H9 (cell line): Measurements from ENCODE around the gene PLEKHJ1. TPM values are rescaled to one million over a fixed set of nuclear protein-coding genes. Genes with fewer than 3 reads are reported as not detected.

ENCODE experiments used
- DNase-seq: peaks from one replicate; pipeline ENCODE4 v3.0.0-alpha.2; 2017
- H2AFZ ChIP-seq: one replicate; pipeline ENCODE4 v1.6.1; 2013; ENCODE audit warnings: mild to moderate bottlenecking, low read length, control low read depth, moderate library complexity
- H2AK5ac ChIP-seq: 2 replicates; pipeline ENCODE4 v1.6.1; 2013; ENCODE audit warnings: low read length, control low read depth, mixed read lengths; ENCODE audit not compliant: insufficient read length
- H2BK120ac ChIP-seq: one replicate; pipeline ENCODE4 v1.6.1; 2013; ENCODE audit warnings: low read depth, mild to moderate bottlenecking, low read length, control low read depth, inconsistent platforms; ENCODE audit not compliant: poor library complexity, severe bottlenecking
- H2BK12ac ChIP-seq: 2 replicates; pipeline ENCODE4 v1.6.1; 2013; ENCODE audit warnings: low read length, control low read depth, mixed read lengths, low read depth; ENCODE audit not compliant: insufficient read length
- H2BK15ac ChIP-seq: 2 replicates; pipeline ENCODE4 v1.6.1; 2013; ENCODE audit warnings: low read depth, low read length, control low read depth
- H2BK20ac ChIP-seq: one replicate; pipeline ENCODE4 v1.6.1; 2013; ENCODE audit warnings: low read depth, mild to moderate bottlenecking, low read length, control low read depth, inconsistent platforms; ENCODE audit not compliant: poor library complexity, severe bottlenecking
- H2BK5ac ChIP-seq: 2 replicates; pipeline ENCODE4 v1.6.1; 2013; ENCODE audit warnings: low read length, control low read depth, mixed read lengths; ENCODE audit not compliant: insufficient read length
- H3K14ac ChIP-seq: 2 replicates; pipeline ENCODE4 v1.6.1; 2013; ENCODE audit warnings: low read length, control low read depth; ENCODE audit not compliant: insufficient read depth
- H3K18ac ChIP-seq: 2 replicates; pipeline ENCODE4 v1.6.1; 2013; ENCODE audit warnings: low read depth, mild to moderate bottlenecking, mixed read lengths, low read length, control low read depth; ENCODE audit not compliant: insufficient read length
- H3K23ac ChIP-seq: 2 replicates; pipeline ENCODE4 v1.6.1; 2013; ENCODE audit warnings: low read length, control low read depth, mixed read lengths, low read depth; ENCODE audit not compliant: insufficient read length
- H3K23me2 ChIP-seq: 2 replicates; pipeline ENCODE4 v1.6.1; 2013; ENCODE audit warnings: low read depth, mild to moderate bottlenecking, mixed read lengths, low read length, control low read depth; ENCODE audit not compliant: insufficient read length, poor library complexity, severe bottlenecking
- H3K27ac ChIP-seq: 2 replicates; pipeline ENCODE4 v1.5.1; 2013; ENCODE audit warnings: low read length, control low read depth, mixed read lengths, low read depth; ENCODE audit not compliant: insufficient read length
- H3K27me3 ChIP-seq: 2 replicates; pipeline ENCODE4 v1.6.1; 2013; ENCODE audit warnings: low read length, control low read depth, inconsistent platforms; ENCODE audit not compliant: insufficient read depth
- H3K4ac ChIP-seq: 2 replicates; pipeline ENCODE4 v1.6.1; 2013; ENCODE audit warnings: low read depth, mild to moderate bottlenecking, control low read depth, inconsistent platforms, low read length, moderate library complexity
- H3K4me1 ChIP-seq: 2 replicates; pipeline ENCODE4 v1.6.1; 2013; ENCODE audit warnings: low read length, control low read depth, inconsistent platforms; ENCODE audit not compliant: insufficient read depth
- H3K4me2 ChIP-seq: 2 replicates; pipeline ENCODE4 v1.6.1; 2013; ENCODE audit warnings: low read length, control low read depth, mixed read lengths; ENCODE audit not compliant: insufficient read length, insufficient read depth
- H3K56ac ChIP-seq: 2 replicates; pipeline ENCODE4 v1.6.1; 2013; ENCODE audit warnings: low read depth, mild to moderate bottlenecking, mixed read lengths, low read length, control low read depth; ENCODE audit not compliant: insufficient read length
- H3K79me1 ChIP-seq: 2 replicates; pipeline ENCODE4 v1.6.1; 2013; ENCODE audit warnings: low read depth, mild to moderate bottlenecking, moderate library complexity, low read length, control low read depth, inconsistent platforms; ENCODE audit not compliant: insufficient read depth, poor library complexity, severe bottlenecking
- H3K79me2 ChIP-seq: 2 replicates; pipeline ENCODE4 v1.6.1; 2013; ENCODE audit warnings: low read length, control low read depth, inconsistent platforms; ENCODE audit not compliant: insufficient read depth
- H3K9ac ChIP-seq: 2 replicates; pipeline ENCODE4 v1.6.1; 2013; ENCODE audit warnings: low read length, control low read depth, mixed read lengths; ENCODE audit not compliant: insufficient read length; ENCODE audit errors: extremely low read depth
- H3K9me3 ChIP-seq: one replicate; pipeline ENCODE4 v1.6.1; 2013; ENCODE audit warnings: low read depth, low read length, inconsistent platforms; ENCODE audit not compliant: control insufficient read depth
- H3T11ph ChIP-seq: one replicate; pipeline ENCODE4 v1.6.1; 2013; ENCODE audit warnings: mild to moderate bottlenecking, low read length, control low read depth, inconsistent platforms
- H4K20me1 ChIP-seq: one replicate; pipeline ENCODE4 v1.6.1; 2013; ENCODE audit not compliant: control insufficient read depth, insufficient read length, insufficient read depth
- H4K5ac ChIP-seq: 2 replicates; pipeline ENCODE4 v1.6.1; 2013; ENCODE audit warnings: low read depth, mild to moderate bottlenecking, mixed read lengths, low read length, control low read depth; ENCODE audit not compliant: insufficient read length
- H4K8ac ChIP-seq: replicated peaks from 2 replicates; pipeline ENCODE4 v1.6.1; 2013; ENCODE audit warnings: low read length, control low read depth, mixed read lengths, low read depth; ENCODE audit not compliant: insufficient read length
- H4K91ac ChIP-seq: 2 replicates; pipeline ENCODE4 v1.6.1; 2013; ENCODE audit warnings: low read depth, mild to moderate bottlenecking, moderate library complexity, mixed read lengths, low read length, control low read depth; ENCODE audit not compliant: insufficient read length
- H3K27ac Mint-ChIP-seq, 3 experiments: 2 replicates in 2 of 3; 3 replicates in 1 of 3; pipeline ENCODE4 v1.8.0; 2020 to 2021; ENCODE audit warnings: mixed read lengths in 3 of 3, mild to moderate bottlenecking in 1 of 3, moderate library complexity in 1 of 3
- H3K27me3 Mint-ChIP-seq: 2 replicates; pipeline ENCODE4 v1.8.0; 2021; ENCODE audit warnings: low read depth, mild to moderate bottlenecking, moderate library complexity, mixed read lengths
- H3K36me3 Mint-ChIP-seq, 3 experiments: 2 replicates in 2 of 3; 3 replicates in 1 of 3; pipeline ENCODE4 v1.8.0; 2020 to 2021; ENCODE audit warnings: low read depth in 3 of 3, mixed read lengths in 3 of 3; ENCODE audit not compliant: insufficient read depth in 1 of 3
- H3K4me1 Mint-ChIP-seq, 2 experiments: 2 replicates each; pipeline ENCODE4 v1.8.0; 2020; ENCODE audit warnings: mixed read lengths in 2 of 2
- H3K4me3 Mint-ChIP-seq, 2 experiments: 2 replicates in 1 of 2; 3 replicates in 1 of 2; pipeline ENCODE4 v1.8.0; 2020 to 2021; ENCODE audit warnings: mild to moderate bottlenecking in 2 of 2, mixed read lengths in 2 of 2, moderate library complexity in 1 of 2
- H3K9me3 Mint-ChIP-seq, 2 experiments: 2 replicates in 1 of 2; 3 replicates in 1 of 2; pipeline ENCODE4 v1.8.0; 2020; ENCODE audit warnings: mild to moderate bottlenecking in 2 of 2, mixed read lengths in 2 of 2, moderate library complexity in 1 of 2
- CTCF ChIP-seq: fragments of 200-600 bp; sonication (generic); conservative IDR thresholded peaks from 3 replicates; pipeline ENCODE4 v1.8.0; 2021; ENCODE audit warnings: antibody characterized with exemption, mild to moderate bottlenecking
- WGBS: extraction: QIAGEN DNeasy Blood & Tissue Kit; methylation state at CpG from one replicate; pipeline ENCODE4 v1.1.7; 2013; ENCODE audit warnings: missing lambda C conversion rate, low lambda C conversion rate, mixed read lengths; ENCODE audit not compliant: insufficient read length; ENCODE audit errors: extremely low coverage; 5-methylcytosine and 5-hydroxymethylcytosine counted together
- total RNA-seq: library from RNA; stranded (reverse); gene quantifications from 2 replicates; pipeline ENCODE4 v1.2.1, GENCODE V29; 2021

The PLEKHJ1 gene
- total RNA-seq, 1 experiment from 2014 or later = 139 TPM

GRCh38 chr19:2268480-2268830 is 32.3 kb upstream of the PLEKHJ1 start:
- Histone ChIP-seq H2AK5ac (no peak overlapping the region), H3K4ac (no peak overlapping the region), H2BK5ac (no peak overlapping the region), H2BK12ac (no peak overlapping the region), H4K91ac (no peak overlapping the region), H3K14ac (no peak overlapping the region), H4K5ac (no peak overlapping the region), H3K56ac (no peak overlapping the region), H3K9ac (no peak overlapping the region), H2BK120ac (no peak overlapping the region), H2BK20ac (no peak overlapping the region), H3K18ac (no peak overlapping the region), H3T11ph (no peak overlapping the region), H2BK15ac (no peak overlapping the region), H3K27ac (no peak overlapping the region), H2AFZ (no peak overlapping the region), H3K9me3 (no peaks in the 10 kb centered on the region), H3K4me2 (no peak overlapping the region), H3K23me2 (peaks cover 4% of the 10 kb centered on the region), H3K4me1 (0 out of 2 replicates have a peak, but pooled peaks cover 2% of the 10 kb centered on the region), H3K23ac (no peak overlapping the region), H3K79me2 (peaks cover 24% of the 10 kb centered on the region; the same call in 1 of the 2 replicates), H3K79me1 (no peaks in the 10 kb centered on the region), H3K27me3 (no peaks in the 10 kb centered on the region), H4K8ac (no peak overlapping the region), H4K20me1 (peaks cover 2% of the 10 kb centered on the region)
- DNase-seq = no peak
- WGBS = no CpG with 5 or more reads among the region's 4 CpGs
- Mint-ChIP-seq H3K4me3 (peak overlapping the region; percentile 91 to 97), H3K9me3 (no peaks in the 10 kb centered on the region; a peak in 2 of 5 replicates), H3K27ac (no peak overlapping the region; a peak in 1 of 7 replicates), H3K27me3 (peaks cover 8% of the 10 kb centered on the region), H3K4me1 (peaks cover 11 to 24% of the 10 kb centered on the region in 2 experiments), H3K36me3 (peaks cover 10 to 28% (median 17%) of the 10 kb centered on the region in 3 experiments; a peak in 6 of 7 replicates)
- TF ChIP-seq CTCF = no peak
